Activated T-helper 17 cell treated with anti-CD3 and anti-CD28 coated beads, Interleukin-2, amount 50 U/mL, for 72 hours (primary cell): ENCODE data around the gene TMEM229B. TPM values are rescaled to one million over a fixed set of nuclear protein-coding genes. Genes with fewer than 3 reads are reported as not detected.

Source experiments
- total RNA-seq, 2 donors: library from RNA; stranded (reverse); gene quantifications; one replicate each; pipeline ENCODE4 v1.2.3, GENCODE V29; 2022

Gene TMEM229B
- total RNA-seq, 2 donors from 2014 or later, result 0.71 to 0.84 TPM

Other genes starting within 250 kb of the TMEM229B start
- gene PALS1, start 247.3 kb downstream of the TMEM229B start, total RNA-seq, result 10 to 100 TPM in 1 of 2 donors, 1 to 10 TPM in 1; 7.7 to 14.0 TPM
- 10 to 100 TPM; 28.0 to 31.1 TPM for gene ATP6V1D, start 128.9 kb downstream of the TMEM229B start, total RNA-seq
- 100 to 1,000 TPM in 1 of 2 donors, 10 to 100 TPM in 1; 95.0 to 198 TPM for gene EIF2S1, start 128.4 kb downstream of the TMEM229B start, total RNA-seq
- 1 to 10 TPM; 1.5 to 6.8 TPM for gene PLEK2, start 76.6 kb downstream of the TMEM229B start, total RNA-seq
- 1 to 10 TPM in 1 of 2 donors, under 1 TPM in 1; 0.17 to 4.9 TPM for gene PLEKHH1, start 44.6 kb upstream of the TMEM229B start, total RNA-seq
- gene PIGH, start 111.5 kb upstream of the TMEM229B start, total RNA-seq, result 10 to 100 TPM; 17.6 to 20.0 TPM
- 10 to 100 TPM; 14.3 to 64.7 TPM for gene ARG2, start 131.2 kb upstream of the TMEM229B start, total RNA-seq
- gene VTI1B, start 185.9 kb upstream of the TMEM229B start, total RNA-seq, result 10 to 100 TPM; 29.3 to 68.1 TPM
- 10 to 100 TPM; 40.3 to 44.6 TPM for gene RDH11, start 207.0 kb upstream of the TMEM229B start, total RNA-seq
- gene RDH12, start 213.2 kb upstream of the TMEM229B start, total RNA-seq, result not detected